Activated T-cell treated with anti-CD3 and anti-CD28 coated beads for 1 hour (primary cell): ENCODE results near the gene EHBP1.

Experiments used
- DNase-seq: peaks from one replicate; pipeline ENCODE4 v3.0.0-alpha.2; 2020; ENCODE audit warnings: low read depth

EHBP1 gene

GRCh38 chr2:62822549-62822948 is 117.0 kb downstream of the EHBP1 start:
- DNase-seq, result no peak

DNA sequence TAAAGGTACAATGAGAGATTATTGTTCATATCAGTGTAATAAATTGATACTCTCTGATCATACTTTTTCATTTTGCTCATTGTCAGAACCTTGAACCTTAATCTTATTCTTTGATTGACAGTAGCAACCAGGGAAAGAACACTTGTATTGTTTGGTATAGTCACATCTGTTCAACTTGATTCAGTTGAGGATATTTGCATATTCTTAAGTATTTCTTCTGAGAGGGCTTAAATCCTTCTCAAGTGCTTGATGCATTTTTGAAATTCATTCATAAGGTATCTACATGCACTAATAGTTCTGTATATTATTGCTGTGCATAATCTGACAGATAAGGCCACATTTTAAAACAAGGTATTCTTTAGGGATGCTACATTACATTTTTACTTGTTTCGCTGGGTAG is 118.9 kb downstream of the EHBP1 start:
- DNase-seq, result no peak

- no peak for DNase-seq
These were observed 120.6 kb downstream of the EHBP1 start for GRCh38 chr2:62826141-62826540.

GRCh38 chr2:62826953-62827675 is 121.6 kb downstream of the EHBP1 start:
- DNase-seq, result no peak

DNA sequence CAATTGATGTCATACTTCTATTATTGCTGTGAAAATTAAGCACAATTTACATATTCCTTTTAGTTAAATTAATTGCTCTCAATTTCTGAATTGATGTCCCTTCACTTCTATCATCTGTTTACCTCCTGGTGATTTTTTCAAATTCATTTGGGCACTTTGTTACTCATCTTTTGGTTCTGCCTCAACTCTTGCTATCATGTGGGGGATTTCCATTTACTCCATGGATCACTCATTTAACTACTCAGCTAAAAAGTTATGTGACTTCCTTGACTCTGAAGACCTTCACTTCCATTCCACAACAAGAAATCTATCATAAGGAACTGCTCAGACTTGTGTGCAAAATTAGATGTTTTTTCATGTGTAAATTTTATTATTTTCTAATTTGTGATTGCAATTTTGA is 126.2 kb downstream of the EHBP1 start:
- no peak for DNase-seq

DNA sequence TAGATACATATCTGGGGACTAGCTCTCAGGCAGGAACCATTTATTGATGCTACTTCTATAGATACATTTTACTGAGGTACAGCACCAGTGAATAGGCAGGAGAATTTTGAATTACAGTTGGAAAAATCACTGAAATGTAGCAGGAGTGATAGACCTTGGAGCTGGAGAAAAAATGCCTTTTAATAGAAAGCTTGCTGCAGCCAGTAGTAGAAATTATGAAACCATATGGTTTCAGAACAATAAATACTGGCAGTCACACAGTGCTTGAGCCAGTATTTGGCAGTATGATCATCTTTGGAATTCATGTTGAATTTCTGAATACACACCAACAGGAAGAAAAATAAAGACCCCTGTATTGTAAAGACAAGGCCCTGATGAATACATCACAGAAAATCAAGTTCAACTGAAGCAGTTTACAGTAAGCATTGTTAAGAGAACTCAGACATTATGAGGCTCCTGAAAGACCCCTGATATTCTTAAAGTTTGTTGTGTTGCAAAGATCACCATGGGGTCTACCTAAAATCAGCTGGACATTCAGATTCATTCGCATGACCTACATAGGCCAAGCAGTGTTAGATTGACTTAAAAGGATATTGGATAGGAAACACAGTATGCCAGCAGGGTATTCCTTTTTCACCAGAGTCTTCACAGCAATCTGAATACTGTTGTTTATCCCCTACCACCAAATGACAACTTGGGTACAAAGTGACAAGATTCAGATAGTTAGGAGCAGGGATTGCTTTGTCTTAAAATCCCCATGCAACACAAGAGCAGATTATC is 139.0 kb downstream of the EHBP1 start:
- DNase-seq, result no peak

GRCh38 chr2:62845256-62845655 is 139.7 kb downstream of the EHBP1 start:
- DNase-seq, result no peak

- DNase-seq, result no peak
These were observed 146.7 kb downstream of the EHBP1 start for GRCh38 chr2:62852254-62852653.

GRCh38 chr2:62854600-62855514 is 149.3 kb downstream of the EHBP1 start:
- DNase-seq, result no peak

GRCh38 chr2:62856228-62857040 is 150.9 kb downstream of the EHBP1 start:
- DNase-seq, result no peak

GRCh38 chr2:62857139-62857931 is 151.8 kb downstream of the EHBP1 start:
- no peak for DNase-seq

- no peak for DNase-seq
These were observed 152.8 kb downstream of the EHBP1 start for GRCh38 chr2:62858231-62858832.

GRCh38 chr2:62868947-62869346 is 163.4 kb downstream of the EHBP1 start:
- no peak for DNase-seq

GRCh38 chr2:62870966-62871365 is 165.5 kb downstream of the EHBP1 start:
- DNase-seq, result no peak

DNA sequence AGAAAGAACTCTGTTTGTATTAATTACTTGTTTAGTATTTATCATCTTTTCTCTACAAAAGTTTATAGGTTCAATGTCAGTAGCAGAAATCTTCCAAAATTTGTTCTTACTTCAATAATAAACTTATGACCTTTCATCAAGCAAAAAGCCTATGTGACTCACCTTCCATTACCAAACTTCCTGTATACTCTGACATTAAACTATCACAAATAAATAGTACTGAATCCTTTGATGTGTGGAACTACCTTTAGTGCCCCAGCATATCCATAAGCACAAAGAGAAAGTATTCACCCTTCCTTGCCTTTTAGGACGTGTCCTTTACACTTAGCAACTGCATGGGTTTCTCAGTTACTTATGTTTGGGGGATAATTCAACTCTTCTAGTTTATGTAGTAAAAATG is 166.0 kb downstream of the EHBP1 start:
- no peak for DNase-seq

- DNase-seq, result no peak
These were observed 168.1 kb downstream of the EHBP1 start for GRCh38 chr2:62873603-62874002.

- no peak for DNase-seq
These were observed 169.4 kb downstream of the EHBP1 start for GRCh38 chr2:62874881-62875383.

DNA sequence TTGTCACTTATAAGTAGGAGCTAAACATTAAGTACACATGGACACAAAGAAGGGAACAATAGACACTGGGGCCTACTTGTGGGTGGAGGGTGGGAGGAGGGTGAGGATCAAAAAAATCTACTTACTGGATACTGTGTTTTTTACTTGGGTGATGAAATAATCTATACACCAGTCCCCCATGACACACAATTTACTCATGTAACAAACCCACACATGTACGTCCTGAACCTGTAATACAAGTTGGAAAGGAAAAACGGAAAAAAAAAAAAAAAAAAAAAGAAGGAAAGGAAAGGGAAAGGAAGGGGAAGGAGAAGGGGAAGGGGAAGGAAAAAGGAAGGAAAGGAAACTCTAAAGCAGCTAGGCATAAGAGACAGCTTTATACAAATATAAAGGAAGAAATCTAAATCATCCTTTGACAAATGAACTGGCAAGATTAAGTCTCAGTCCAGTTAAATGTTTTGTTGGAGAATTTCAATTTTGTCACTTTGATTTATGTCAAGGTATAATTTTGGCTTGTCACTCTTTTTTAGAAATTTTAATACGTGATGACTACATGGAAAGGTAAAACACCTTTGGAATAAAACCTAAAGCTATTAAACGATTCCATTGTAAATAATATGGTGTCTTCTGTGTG is 175.8 kb downstream of the EHBP1 start:
- DNase-seq, result no peak

GRCh38 chr2:62883629-62884028 is 178.1 kb downstream of the EHBP1 start:
- no peak for DNase-seq

- DNase-seq, result no peak
These were observed 178.6 kb downstream of the EHBP1 start for GRCh38 chr2:62884086-62884485.
